Mononuclear cell (primary cell): Measurements from ENCODE around the gene SPEF2. TPM values are rescaled to one million over a fixed set of nuclear protein-coding genes. Genes with fewer than 3 reads are reported as not detected.

Experiments used
- H3K27me3 ChIP-seq: 2 replicates; pipeline ENCODE4 v1.6.0; 2011; ENCODE audit warnings: low read length, control low read depth; ENCODE audit not compliant: insufficient read depth
- H3K4me1 ChIP-seq: 2 replicates; pipeline ENCODE4 v1.5.1; 2011; ENCODE audit warnings: mild to moderate bottlenecking, low read length, control low read depth; ENCODE audit not compliant: insufficient read depth
- H3K4me3 ChIP-seq: 2 replicates; pipeline ENCODE4 v1.5.1; 2011; ENCODE audit warnings: mild to moderate bottlenecking, low read length, moderate library complexity
- H3K9me3 ChIP-seq: 2 replicates; pipeline ENCODE4 v1.5.1; 2011; ENCODE audit warnings: low read depth, mild to moderate bottlenecking, control low read depth, low read length
- total RNA-seq: library from RNA; depleted of rRNA; stranded (reverse); fragments of >200 nt; gene quantifications from one replicate; pipeline ENCODE4 v1.2.3, GENCODE V29; 2012

Gene SPEF2
- total RNA-seq = 2.9 TPM

- peaks cover 15% of the 10 kb centered on the region for H3K4me1 ChIP-seq
- no peaks in the 10 kb centered on the region for H3K27me3 ChIP-seq
- H3K9me3 ChIP-seq = no peaks in the 10 kb centered on the region
- peak within 1 kb of the TSS; percentile 75 for H3K4me3 ChIP-seq
Observed at GRCh38 chr5:35617435-35618303, at the start of gene SPEF2. TSS of gene SPEF2 (plus strand) at chr5:35617863. CDS start at chr5:35617998, 135 bp downstream.

- Histone ChIP-seq H3K9me3 (no peaks in the 10 kb centered on the region), H3K4me1 (no peaks in the 10 kb centered on the region), H3K4me3 (no peak overlapping the region), H3K27me3 (no peaks in the 10 kb centered on the region)
Observed at GRCh38 chr5:35575578-35575977, 42.1 kb upstream of the SPEF2 start.

GRCh38 chr5:35587419-35587818 is 30.2 kb upstream of the SPEF2 start:
- H3K9me3 ChIP-seq = no peaks in the 10 kb centered on the region

GRCh38 chr5:35593338-35593737 is 24.3 kb upstream of the SPEF2 start:
- no peaks in the 10 kb centered on the region for H3K27me3 ChIP-seq
- no peaks in the 10 kb centered on the region for H3K9me3 ChIP-seq
- no peaks in the 10 kb centered on the region for H3K4me1 ChIP-seq
- no peak overlapping the region for H3K4me3 ChIP-seq

More at GRCh38 chr5:35587419-35587818, 30.2 kb upstream of the SPEF2 start:
- no peaks in the 10 kb centered on the region for H3K4me1 ChIP-seq
- peaks cover 3% of the 10 kb centered on the region for H3K27me3 ChIP-seq
- H3K4me3 ChIP-seq = no peak overlapping the region

GRCh38 chr5:35598707-35599370 is 18.8 kb upstream of the SPEF2 start:
- Histone ChIP-seq H3K27me3 (no peaks in the 10 kb centered on the region), H3K4me3 (no peak overlapping the region), H3K9me3 (peaks cover 4% of the 10 kb centered on the region), H3K4me1 (no peaks in the 10 kb centered on the region)

- Histone ChIP-seq H3K27me3 (no peaks in the 10 kb centered on the region), H3K4me3 (no peak overlapping the region), H3K9me3 (peaks cover 8% of the 10 kb centered on the region), H3K4me1 (no peaks in the 10 kb centered on the region)
Observed at GRCh38 chr5:35600591-35600990, 17.1 kb upstream of the SPEF2 start.

GRCh38 chr5:35608881-35609779 is 8.5 kb upstream of the SPEF2 start:
- Histone ChIP-seq H3K27me3 (no peaks in the 10 kb centered on the region), H3K4me3 (no peak overlapping the region), H3K9me3 (peaks cover 4% of the 10 kb centered on the region), H3K4me1 (no peaks in the 10 kb centered on the region)

- H3K4me3 ChIP-seq = peak overlapping the region; percentile 75
- no peaks in the 10 kb centered on the region for H3K9me3 ChIP-seq
- H3K4me1 ChIP-seq = peaks cover 15% of the 10 kb centered on the region
- H3K27me3 ChIP-seq = no peaks in the 10 kb centered on the region
Observed at GRCh38 chr5:35617060-35617434, 616 bp upstream of the SPEF2 start.

- Histone ChIP-seq H3K9me3 (no peaks in the 10 kb centered on the region), H3K27me3 (no peaks in the 10 kb centered on the region), H3K4me1 (peaks cover 15% of the 10 kb centered on the region), H3K4me3 (peak overlapping the region; percentile 75)
Observed at GRCh38 chr5:35618304-35618636, 607 bp downstream of the SPEF2 start.

GRCh38 chr5:35618781-35619180 is 1.1 kb downstream of the SPEF2 start:
- no peak overlapping the region for H3K4me3 ChIP-seq
- peaks cover 15% of the 10 kb centered on the region for H3K4me1 ChIP-seq
- H3K27me3 ChIP-seq = no peaks in the 10 kb centered on the region
- no peaks in the 10 kb centered on the region for H3K9me3 ChIP-seq

GRCh38 chr5:35622974-35623373 is 5.3 kb downstream of the SPEF2 start:
- no peaks in the 10 kb centered on the region for H3K27me3 ChIP-seq
- H3K4me1 ChIP-seq = peaks cover 10% of the 10 kb centered on the region
- H3K4me3 ChIP-seq = no peak overlapping the region
- H3K9me3 ChIP-seq = no peaks in the 10 kb centered on the region

GRCh38 chr5:35623991-35624390 is 6.3 kb downstream of the SPEF2 start:
- Histone ChIP-seq H3K4me1 (no peaks in the 10 kb centered on the region), H3K4me3 (no peak overlapping the region), H3K9me3 (no peaks in the 10 kb centered on the region), H3K27me3 (no peaks in the 10 kb centered on the region)

GRCh38 chr5:35626108-35626507 is 8.4 kb downstream of the SPEF2 start:
- H3K27me3 ChIP-seq = no peaks in the 10 kb centered on the region
- no peaks in the 10 kb centered on the region for H3K4me1 ChIP-seq
- H3K4me3 ChIP-seq = no peak overlapping the region
- H3K9me3 ChIP-seq = no peaks in the 10 kb centered on the region

- peaks cover 4% of the 10 kb centered on the region for H3K9me3 ChIP-seq
- H3K4me3 ChIP-seq = no peak overlapping the region
- no peaks in the 10 kb centered on the region for H3K27me3 ChIP-seq
- H3K4me1 ChIP-seq = no peaks in the 10 kb centered on the region
Observed at GRCh38 chr5:35626553-35626952, 8.9 kb downstream of the SPEF2 start.

- Histone ChIP-seq H3K4me1 (no peaks in the 10 kb centered on the region), H3K27me3 (no peaks in the 10 kb centered on the region), H3K9me3 (peaks cover 13% of the 10 kb centered on the region), H3K4me3 (no peak overlapping the region)
Observed at GRCh38 chr5:35634326-35634725, 16.7 kb downstream of the SPEF2 start.
